PC-9 (cell line): ENCODE measurements around the gene WDR20.
"Not testable (repeated sequence)": the region's sequence is repeated elsewhere in the genome, so short reads cannot be mapped to it uniquely, and the experiment has no call there.

Source experiments
- CTCF ChIP-seq: fragments of 200-600 bp; sonication (generic); conservative IDR thresholded peaks from 2 replicates; pipeline ENCODE4 v1.6.1; 2017; ENCODE audit warnings: mixed run types, antibody characterized with exemption, mild to moderate bottlenecking, moderate library complexity
- EZH2 ChIP-seq: fragments of 200-600 bp; sonication (generic); IDR thresholded peaks from 2 replicates; pipeline ENCODE4 v1.8.0; 2017; ENCODE audit warnings: antibody characterized with exemption, low read depth

GRCh38 chr14:102240481-102240880 lies 100.8 kb downstream of the WDR20 start:
- not testable (repeated sequence) for TF ChIP-seq CTCF, EZH2
